ENCODE data around the gene MUC12.

MUC12 gene

DNA sequence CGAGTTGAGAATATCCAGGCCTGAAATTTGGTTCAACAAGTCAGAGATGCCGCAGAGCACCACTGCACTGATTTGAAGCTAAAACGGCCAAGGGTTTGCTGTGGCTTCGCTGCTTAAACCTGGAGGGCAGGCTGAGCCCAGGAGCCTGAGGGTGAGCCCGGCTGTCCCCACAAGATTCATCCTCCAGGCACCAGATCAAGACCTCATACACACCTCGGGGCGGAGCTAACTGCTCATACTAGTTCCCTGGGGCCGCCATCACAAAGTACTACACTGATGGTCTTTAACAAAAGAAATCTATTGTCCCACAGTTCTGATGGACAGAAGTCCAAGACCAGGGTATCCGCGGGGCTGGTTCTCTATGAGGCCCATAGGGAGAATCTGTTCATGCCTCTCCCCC, 99.0 kb downstream of the MUC12 start:
- DNase-seq (ENCODE audit: low read depth): no peak
- H3K4me3 ChIP-seq (ENCODE audit: low read depth, low read length): no peak overlapping the region
- TF ChIP-seq, protein P1, sequence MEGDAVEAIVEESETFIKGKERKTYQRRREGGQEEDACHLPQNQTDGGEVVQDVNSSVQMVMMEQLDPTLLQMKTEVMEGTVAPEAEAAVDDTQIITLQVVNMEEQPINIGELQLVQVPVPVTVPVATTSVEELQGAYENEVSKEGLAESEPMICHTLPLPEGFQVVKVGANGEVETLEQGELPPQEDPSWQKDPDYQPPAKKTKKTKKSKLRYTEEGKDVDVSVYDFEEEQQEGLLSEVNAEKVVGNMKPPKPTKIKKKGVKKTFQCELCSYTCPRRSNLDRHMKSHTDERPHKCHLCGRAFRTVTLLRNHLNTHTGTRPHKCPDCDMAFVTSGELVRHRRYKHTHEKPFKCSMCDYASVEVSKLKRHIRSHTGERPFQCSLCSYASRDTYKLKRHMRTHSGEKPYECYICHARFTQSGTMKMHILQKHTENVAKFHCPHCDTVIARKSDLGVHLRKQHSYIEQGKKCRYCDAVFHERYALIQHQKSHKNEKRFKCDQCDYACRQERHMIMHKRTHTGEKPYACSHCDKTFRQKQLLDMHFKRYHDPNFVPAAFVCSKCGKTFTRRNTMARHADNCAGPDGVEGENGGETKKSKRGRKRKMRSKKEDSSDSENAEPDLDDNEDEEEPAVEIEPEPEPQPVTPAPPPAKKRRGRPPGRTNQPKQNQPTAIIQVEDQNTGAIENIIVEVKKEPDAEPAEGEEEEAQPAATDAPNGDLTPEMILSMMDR (IDR thresholded peaks at IDR 0.05; ENCODE audit: low read depth, low read length, missing control alignments): no peak

Measured in GM12864 (cell line).